Measurements from ENCODE around the gene TATDN3.
"Not testable (repeated sequence)": the region's sequence is repeated elsewhere in the genome, so short reads cannot be mapped to it uniquely, and the experiment has no call there.

The TATDN3 gene

GRCh38 chr1:212833211-212834207 is 41.8 kb downstream of the TATDN3 start:
- not testable (repeated sequence) for H3K9me3 ChIP-seq (ENCODE audit: control insufficient read depth, low read length); H3K27me3 ChIP-seq (replicated peaks; ENCODE audit: control insufficient read depth, insufficient read depth, low read length); H3K4me1 ChIP-seq (ENCODE audit: control insufficient read depth, insufficient read depth, low read length); H3K4me3 ChIP-seq (ENCODE audit: low read length); H3K9ac ChIP-seq (ENCODE audit: low read length); H3K36me3 ChIP-seq (ENCODE audit: control insufficient read depth, insufficient read depth, low read length, severe bottlenecking); DNase-seq (ENCODE audit: low read depth)

- no peaks in the 10 kb centered on the region for H3K27me3 ChIP-seq (replicated peaks; ENCODE audit: control insufficient read depth, insufficient read depth, low read length)
- DNase-seq (ENCODE audit: low read depth), result no peak
- no peaks in the 10 kb centered on the region for H3K4me1 ChIP-seq (ENCODE audit: control insufficient read depth, insufficient read depth, low read length)
- no peak overlapping the region for H3K4me3 ChIP-seq (ENCODE audit: low read length)
- H3K36me3 ChIP-seq (ENCODE audit: control insufficient read depth, insufficient read depth, low read length, severe bottlenecking), result no peaks in the 10 kb centered on the region
- no peak overlapping the region for H3K9ac ChIP-seq (ENCODE audit: low read length)
- H3K9me3 ChIP-seq (ENCODE audit: control insufficient read depth, low read length), result no peaks in the 10 kb centered on the region
Observed at GRCh38 chr1:212838145-212838544, 46.5 kb downstream of the TATDN3 start.

DNA sequence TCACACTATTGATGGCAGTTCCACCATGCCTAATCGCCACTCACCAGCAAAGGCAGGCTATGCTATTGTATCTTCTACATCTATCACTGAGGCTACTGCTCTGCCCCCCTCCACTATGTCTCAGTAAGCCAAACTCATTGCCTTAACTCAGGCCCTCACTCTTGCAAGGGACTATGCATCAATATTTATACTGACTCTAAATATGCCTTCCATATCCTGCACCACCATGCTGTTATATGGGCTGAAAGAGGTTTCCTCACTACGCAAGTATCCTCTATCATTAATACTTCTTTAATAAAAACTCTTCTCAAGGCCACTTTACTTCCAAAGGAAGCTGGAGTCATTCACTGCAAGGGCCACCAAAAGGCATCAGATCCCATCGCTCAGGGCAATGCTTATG is 52.8 kb downstream of the TATDN3 start:
- H3K9me3 ChIP-seq (ENCODE audit: control insufficient read depth, low read length); H3K4me3 ChIP-seq (ENCODE audit: low read length); H3K36me3 ChIP-seq (ENCODE audit: control insufficient read depth, insufficient read depth, low read length, severe bottlenecking); H3K9ac ChIP-seq (ENCODE audit: low read length); H3K27me3 ChIP-seq (replicated peaks; ENCODE audit: control insufficient read depth, insufficient read depth, low read length); H3K4me1 ChIP-seq (ENCODE audit: control insufficient read depth, insufficient read depth, low read length); DNase-seq (ENCODE audit: low read depth): not testable (repeated sequence)

- no peaks in the 10 kb centered on the region for H3K9me3 ChIP-seq (ENCODE audit: control insufficient read depth, low read length)
- H3K4me1 ChIP-seq (ENCODE audit: control insufficient read depth, insufficient read depth, low read length), result no peaks in the 10 kb centered on the region
- H3K9ac ChIP-seq (ENCODE audit: low read length), result no peak within 1 kb of the TSS
- H3K27me3 ChIP-seq (replicated peaks; ENCODE audit: control insufficient read depth, insufficient read depth, low read length), result no peaks in the 10 kb centered on the region
- no peaks in the 10 kb centered on the region for H3K36me3 ChIP-seq (ENCODE audit: control insufficient read depth, insufficient read depth, low read length, severe bottlenecking)
- no peak for DNase-seq (ENCODE audit: low read depth)
- H3K4me3 ChIP-seq (ENCODE audit: low read length), result no peak within 1 kb of the TSS
Observed at GRCh38 chr1:212847549-212847948, 55.9 kb downstream of the TATDN3 start, which contains the start of gene SPATA45. SPATA45 (minus strand) TSS chr1:212847649; CDS start chr1:212836149, 11,500 bp downstream.

DNA sequence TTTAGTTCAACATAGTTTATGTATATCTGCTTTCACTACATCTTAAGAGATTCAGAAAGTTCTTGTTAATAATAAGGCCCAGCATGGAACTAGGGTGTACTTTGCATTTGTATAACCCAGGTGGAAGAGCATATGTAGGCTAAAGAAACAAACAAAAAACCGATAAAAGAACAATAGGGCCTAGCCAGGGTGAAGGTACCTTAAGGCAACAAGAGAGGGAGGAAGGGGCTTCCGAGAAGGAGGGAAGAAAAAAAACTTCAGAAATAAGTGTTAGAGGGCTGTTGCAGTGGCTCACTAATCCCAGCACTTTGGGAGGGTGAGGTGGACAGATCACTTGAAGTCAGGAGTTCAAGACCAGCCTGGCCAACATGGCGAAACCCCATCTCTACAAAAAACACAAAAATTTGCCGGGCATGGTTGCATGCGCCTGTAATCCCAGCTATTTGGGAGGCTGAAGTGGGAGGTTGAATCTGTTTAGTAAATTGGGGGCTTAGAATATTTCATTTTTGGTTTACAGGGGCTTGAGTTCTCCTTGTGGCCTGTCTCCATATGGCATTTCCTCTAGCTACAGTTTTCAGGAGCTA is 60.5 kb downstream of the TATDN3 start:
- H3K9me3 ChIP-seq (ENCODE audit: control insufficient read depth, low read length), result no peaks in the 10 kb centered on the region
- H3K27me3 ChIP-seq (replicated peaks; ENCODE audit: control insufficient read depth, insufficient read depth, low read length), result no peaks in the 10 kb centered on the region
- H3K4me1 ChIP-seq (ENCODE audit: control insufficient read depth, insufficient read depth, low read length), result peaks cover 7% of the 10 kb centered on the region
- no peak overlapping the region for H3K9ac ChIP-seq (ENCODE audit: low read length)
- DNase-seq (ENCODE audit: low read depth), result no peak
- H3K4me3 ChIP-seq (ENCODE audit: low read length), result no peak overlapping the region
- no peaks in the 10 kb centered on the region for H3K36me3 ChIP-seq (ENCODE audit: control insufficient read depth, insufficient read depth, low read length, severe bottlenecking)

- no peak overlapping the region for H3K4me3 ChIP-seq (ENCODE audit: low read length)
- DNase-seq (ENCODE audit: low read depth), result no peak
- H3K4me1 ChIP-seq (ENCODE audit: control insufficient read depth, insufficient read depth, low read length), result peaks cover 9% of the 10 kb centered on the region
- H3K36me3 ChIP-seq (ENCODE audit: control insufficient read depth, insufficient read depth, low read length, severe bottlenecking), result no peaks in the 10 kb centered on the region
- no peaks in the 10 kb centered on the region for H3K27me3 ChIP-seq (replicated peaks; ENCODE audit: control insufficient read depth, insufficient read depth, low read length)
- no peaks in the 10 kb centered on the region for H3K9me3 ChIP-seq (ENCODE audit: control insufficient read depth, low read length)
- no peak overlapping the region for H3K9ac ChIP-seq (ENCODE audit: low read length)
Observed at GRCh38 chr1:212853658-212854057, 62.0 kb downstream of the TATDN3 start.

- no peak for DNase-seq (ENCODE audit: low read depth)
- H3K4me1 ChIP-seq (ENCODE audit: control insufficient read depth, insufficient read depth, low read length), result peaks cover 21% of the 10 kb centered on the region
- H3K9me3 ChIP-seq (ENCODE audit: control insufficient read depth, low read length), result no peaks in the 10 kb centered on the region
- peak overlapping the region; percentile 96 for H3K4me3 ChIP-seq (ENCODE audit: low read length)
- H3K36me3 ChIP-seq (ENCODE audit: control insufficient read depth, insufficient read depth, low read length, severe bottlenecking), result no peaks in the 10 kb centered on the region
- H3K9ac ChIP-seq (ENCODE audit: low read length), result peak overlapping the region; percentile 88
- H3K27me3 ChIP-seq (replicated peaks; ENCODE audit: control insufficient read depth, insufficient read depth, low read length), result no peaks in the 10 kb centered on the region
Observed at GRCh38 chr1:212856755-212857154, 65.1 kb downstream of the TATDN3 start.

DNA sequence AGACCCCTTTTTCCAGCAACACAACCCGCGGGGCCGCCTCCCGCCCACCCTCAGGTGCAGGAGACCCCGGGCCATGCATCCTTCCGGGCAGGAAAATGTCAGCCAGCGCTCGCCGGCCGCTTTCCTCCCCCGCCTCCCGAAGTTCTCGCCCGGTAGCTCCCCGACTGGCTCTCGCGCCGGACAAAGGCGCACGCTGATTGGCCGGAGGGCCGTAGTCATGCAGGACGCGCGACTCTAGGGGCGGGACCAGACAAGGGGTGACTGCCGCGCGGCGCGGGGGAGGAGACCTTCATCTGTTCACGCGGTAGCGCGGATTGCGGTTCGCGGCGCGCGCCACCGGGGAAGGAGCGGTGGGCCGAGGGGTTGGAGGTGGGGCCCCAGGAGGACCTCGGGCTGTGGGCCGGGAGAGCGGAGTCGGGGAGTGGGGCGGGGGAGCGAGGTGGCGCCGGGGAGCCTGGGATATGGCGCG is 66.3 kb downstream of the TATDN3 start, which contains the start of gene FLVCR1:
Gene FLVCR1 (plus strand): TSS at position 284 of the 469 bp plus-strand sequence. CDS start 178 bp downstream, at position 462.
- peaks cover 21% of the 10 kb centered on the region for H3K4me1 ChIP-seq (ENCODE audit: control insufficient read depth, insufficient read depth, low read length)
- H3K9me3 ChIP-seq (ENCODE audit: control insufficient read depth, low read length), result no peaks in the 10 kb centered on the region
- H3K4me3 ChIP-seq (ENCODE audit: low read length), result peak within 1 kb of the TSS; percentile 96
- H3K27me3 ChIP-seq (replicated peaks; ENCODE audit: control insufficient read depth, insufficient read depth, low read length), result no peaks in the 10 kb centered on the region
- peak; percentile 99 for DNase-seq (ENCODE audit: low read depth)
- H3K36me3 ChIP-seq (ENCODE audit: control insufficient read depth, insufficient read depth, low read length, severe bottlenecking), result no peaks in the 10 kb centered on the region
- peak within 1 kb of the TSS; percentile 88 for H3K9ac ChIP-seq (ENCODE audit: low read length)

DNA sequence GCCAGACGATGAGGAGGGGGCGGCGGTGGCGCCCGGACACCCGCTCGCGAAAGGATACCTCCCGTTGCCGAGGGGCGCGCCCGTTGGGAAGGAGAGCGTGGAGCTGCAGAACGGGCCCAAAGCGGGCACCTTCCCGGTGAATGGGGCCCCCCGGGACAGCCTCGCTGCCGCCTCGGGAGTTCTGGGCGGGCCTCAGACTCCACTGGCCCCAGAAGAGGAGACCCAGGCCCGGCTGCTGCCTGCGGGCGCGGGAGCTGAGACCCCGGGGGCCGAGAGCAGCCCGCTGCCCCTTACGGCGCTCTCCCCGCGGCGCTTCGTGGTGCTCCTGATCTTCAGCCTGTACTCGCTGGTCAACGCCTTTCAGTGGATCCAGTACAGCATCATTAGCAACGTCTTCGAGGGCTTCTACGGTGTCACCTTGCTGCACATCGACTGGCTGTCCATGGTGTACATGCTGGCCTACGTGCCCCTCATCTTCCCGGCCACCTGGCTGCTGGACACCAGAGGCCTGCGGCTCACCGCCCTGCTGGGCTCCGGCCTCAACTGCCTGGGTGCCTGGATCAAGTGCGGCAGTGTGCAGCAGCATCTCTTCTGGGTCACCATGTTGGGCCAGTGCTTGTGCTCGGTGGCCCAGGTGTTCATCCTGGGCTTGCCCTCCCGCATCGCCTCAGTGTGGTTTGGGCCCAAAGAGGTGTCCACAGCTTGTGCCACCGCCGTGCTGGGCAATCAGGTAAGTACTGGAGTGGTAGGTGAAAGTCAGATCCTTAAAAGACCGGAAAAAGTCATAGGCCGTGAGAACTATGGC is 67.0 kb downstream of the TATDN3 start:
- Histone ChIP-seq H3K27me3 (replicated peaks; ENCODE audit: control insufficient read depth, insufficient read depth, low read length) (no peaks in the 10 kb centered on the region), H3K9ac (ENCODE audit: low read length) (peak overlapping the region; percentile 88), H3K36me3 (ENCODE audit: control insufficient read depth, insufficient read depth, low read length, severe bottlenecking) (no peaks in the 10 kb centered on the region), H3K4me3 (ENCODE audit: low read length) (peak overlapping the region; percentile 96), H3K4me1 (ENCODE audit: control insufficient read depth, insufficient read depth, low read length) (peaks cover 21% of the 10 kb centered on the region), H3K9me3 (ENCODE audit: control insufficient read depth, low read length) (no peaks in the 10 kb centered on the region)
- DNase-seq (ENCODE audit: low read depth), result peak; percentile 60

GRCh38 chr1:212860713-212861581 is 69.3 kb downstream of the TATDN3 start:
- H3K9me3 ChIP-seq (ENCODE audit: control insufficient read depth, low read length), result no peaks in the 10 kb centered on the region
- DNase-seq (ENCODE audit: low read depth), result no peak
- peak overlapping the region; percentile 96 for H3K4me3 ChIP-seq (ENCODE audit: low read length)
- no peak overlapping the region for H3K9ac ChIP-seq (ENCODE audit: low read length)
- H3K4me1 ChIP-seq (ENCODE audit: control insufficient read depth, insufficient read depth, low read length), result peaks cover 21% of the 10 kb centered on the region
- H3K27me3 ChIP-seq (replicated peaks; ENCODE audit: control insufficient read depth, insufficient read depth, low read length), result no peaks in the 10 kb centered on the region
- H3K36me3 ChIP-seq (ENCODE audit: control insufficient read depth, insufficient read depth, low read length, severe bottlenecking), result peaks cover 5% of the 10 kb centered on the region

Data from adipocyte (in vitro differentiated cells).